DND-41 (cell line): ENCODE measurements around the gene ARHGEF38.

Experiments used
- ATAC-seq: fragments of 200-7000 bp; cut with Tn5 transposase; 3 replicates; pipeline ENCODE4 v1.9.1; 2021; ENCODE audit warnings: low read depth; ENCODE audit not compliant: insufficient read depth
- DNase-seq: peaks from one replicate; pipeline ENCODE4 v3.0.0-alpha.2; 2020
- H2AFZ ChIP-seq: 2 replicates; pipeline ENCODE4 v1.6.0; 2012; ENCODE audit warnings: low read depth, low read length
- H3K27ac ChIP-seq: 2 replicates; pipeline ENCODE4 v1.5.1; 2012; ENCODE audit warnings: low read length, inconsistent platforms
- H3K27me3 ChIP-seq: fragments of 200-600 bp; sonication (generic); 2 replicates; pipeline ENCODE4 v1.6.0; 2012; ENCODE audit warnings: low read length, mild to moderate bottlenecking, inconsistent platforms; ENCODE audit not compliant: insufficient read depth, poor library complexity
- H3K36me3 ChIP-seq: 2 replicates; pipeline ENCODE4 v1.5.1; 2012; ENCODE audit warnings: low read length, inconsistent platforms; ENCODE audit not compliant: insufficient read depth
- H3K4me1 ChIP-seq: 2 replicates; pipeline ENCODE4 v1.5.1; 2012; ENCODE audit warnings: mild to moderate bottlenecking, low read length; ENCODE audit not compliant: insufficient read depth
- H3K4me2 ChIP-seq: 2 replicates; pipeline ENCODE4 v1.6.0; 2012; ENCODE audit warnings: mild to moderate bottlenecking, moderate library complexity, low read length, inconsistent platforms; ENCODE audit not compliant: insufficient read depth
- H3K4me3 ChIP-seq, 2 experiments: fragments of 200-600 bp in 1 of 2; shearing (Covaris generic) in 1 of 2; 2 replicates each; pipeline ENCODE4 v1.5.1; 2012 to 2016; ENCODE audit warnings: inconsistent platforms in 2 of 2, low read length in 2 of 2, mild to moderate bottlenecking in 2 of 2, low read depth in 1 of 2, moderate library complexity in 1 of 2
- H3K79me2 ChIP-seq: 2 replicates; pipeline ENCODE4 v1.6.0; 2012; ENCODE audit warnings: low read length, inconsistent platforms; ENCODE audit not compliant: insufficient read depth
- H3K9ac ChIP-seq: 2 replicates; pipeline ENCODE4 v1.6.0; 2012; ENCODE audit warnings: low read depth, mild to moderate bottlenecking, inconsistent platforms, low read length, moderate library complexity
- H3K9me3 ChIP-seq: 2 replicates; pipeline ENCODE4 v1.5.1; 2012; ENCODE audit warnings: low read length, moderate library complexity, mild to moderate bottlenecking, inconsistent platforms; ENCODE audit not compliant: insufficient read depth, severe bottlenecking
- H4K20me1 ChIP-seq: 2 replicates; pipeline ENCODE4 v1.6.0; 2012; ENCODE audit warnings: low read length; ENCODE audit not compliant: insufficient read depth
- CTCF ChIP-seq: IDR thresholded peaks from 2 replicates; pipeline ENCODE4 v1.5.1; 2012; ENCODE audit warnings: borderline replicate concordance, low read length, moderate library complexity, mild to moderate bottlenecking; ENCODE audit not compliant: poor library complexity, severe bottlenecking; ENCODE audit errors: extremely low read depth
- EZH2 ChIP-seq: IDR thresholded peaks from 3 replicates; pipeline ENCODE4 v1.6.1; 2012; ENCODE audit warnings: borderline replicate concordance, low read depth, mild to moderate bottlenecking, moderate library complexity, low read length, inconsistent platforms; ENCODE audit not compliant: severe bottlenecking

Gene ARHGEF38

GRCh38 chr4:105556206-105556605, 3.8 kb downstream of the ARHGEF38 start:
- Histone ChIP-seq H3K9me3 (no peaks in the 10 kb centered on the region), H3K27ac (no peak overlapping the region), H3K27me3 (no peaks in the 10 kb centered on the region), H3K36me3 (no peaks in the 10 kb centered on the region), H3K4me3 (no peak overlapping the region), H3K4me1 (no peaks in the 10 kb centered on the region), H2AFZ (no peak overlapping the region), H3K79me2 (no peaks in the 10 kb centered on the region), H3K9ac (no peak overlapping the region), H4K20me1 (no peaks in the 10 kb centered on the region), H3K4me2 (no peak overlapping the region)
- DNase-seq: no peak
- TF ChIP-seq CTCF: no peak
- no peak for TF ChIP-seq EZH2
- ATAC-seq: no peak

DNA sequence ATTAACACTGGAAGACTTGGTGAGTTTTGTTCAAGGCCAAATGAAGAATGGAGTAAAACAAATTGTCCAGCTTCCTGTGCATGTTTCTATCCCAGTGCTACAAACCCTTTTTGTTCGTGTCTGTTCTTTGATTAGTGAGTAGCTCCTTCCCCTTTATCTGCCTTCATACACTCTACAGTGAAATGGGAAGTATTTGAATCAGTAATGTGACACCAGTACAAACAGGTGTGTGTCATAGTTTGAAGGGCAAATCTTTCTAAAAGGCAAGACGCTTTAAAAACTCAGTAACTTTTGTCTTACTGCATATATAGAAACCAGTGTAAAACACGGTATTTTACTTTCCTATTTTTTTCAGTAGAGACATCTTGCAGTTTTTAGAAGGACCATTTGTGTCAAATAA, 5.9 kb downstream of the ARHGEF38 start:
- TF ChIP-seq EZH2: no peak
- Histone ChIP-seq H3K4me2 (no peak overlapping the region), H3K9me3 (no peaks in the 10 kb centered on the region), H3K9ac (no peak overlapping the region), H3K27me3 (no peaks in the 10 kb centered on the region), H3K79me2 (no peaks in the 10 kb centered on the region), H3K36me3 (no peaks in the 10 kb centered on the region), H3K4me3 (no peak overlapping the region), H3K4me1 (no peaks in the 10 kb centered on the region), H4K20me1 (no peaks in the 10 kb centered on the region), H3K27ac (no peak overlapping the region), H2AFZ (no peak overlapping the region)
- no peak for ATAC-seq
- DNase-seq: no peak

DNA sequence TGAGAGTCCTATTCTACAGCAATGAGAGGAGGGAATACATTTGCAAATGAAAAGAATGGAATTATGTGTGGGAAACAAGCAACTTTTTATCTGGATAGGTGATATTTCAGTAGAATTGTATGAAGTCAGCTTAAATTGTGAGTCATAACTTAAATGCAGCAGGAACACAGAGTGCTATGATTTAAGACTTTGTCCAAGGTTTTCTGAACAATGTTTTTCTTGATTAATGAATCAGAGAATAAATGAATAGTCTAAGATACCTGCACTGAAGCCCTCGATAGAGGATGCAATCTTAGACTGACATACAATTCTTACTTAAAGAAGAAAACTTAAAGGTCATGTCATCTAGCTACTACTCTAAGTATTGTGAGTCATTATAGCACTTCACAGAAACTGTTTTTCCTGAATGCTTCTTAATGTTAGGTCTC, 8.0 kb downstream of the ARHGEF38 start:
- TF ChIP-seq EZH2 (no peak), CTCF (no peak)
- ATAC-seq (no peak), DNase-seq (no peak)
- H3K36me3 ChIP-seq: no peaks in the 10 kb centered on the region
- H3K27me3 ChIP-seq: no peaks in the 10 kb centered on the region
- H3K4me2 ChIP-seq: no peak overlapping the region
- no peak overlapping the region for H3K27ac ChIP-seq
- H3K9ac ChIP-seq: no peak overlapping the region
- H3K4me3 ChIP-seq: no peak overlapping the region
- H2AFZ ChIP-seq: no peak overlapping the region
- H3K9me3 ChIP-seq: no peaks in the 10 kb centered on the region
- no peaks in the 10 kb centered on the region for H3K79me2 ChIP-seq
- H3K4me1 ChIP-seq: no peaks in the 10 kb centered on the region
- H4K20me1 ChIP-seq: no peaks in the 10 kb centered on the region

DNA sequence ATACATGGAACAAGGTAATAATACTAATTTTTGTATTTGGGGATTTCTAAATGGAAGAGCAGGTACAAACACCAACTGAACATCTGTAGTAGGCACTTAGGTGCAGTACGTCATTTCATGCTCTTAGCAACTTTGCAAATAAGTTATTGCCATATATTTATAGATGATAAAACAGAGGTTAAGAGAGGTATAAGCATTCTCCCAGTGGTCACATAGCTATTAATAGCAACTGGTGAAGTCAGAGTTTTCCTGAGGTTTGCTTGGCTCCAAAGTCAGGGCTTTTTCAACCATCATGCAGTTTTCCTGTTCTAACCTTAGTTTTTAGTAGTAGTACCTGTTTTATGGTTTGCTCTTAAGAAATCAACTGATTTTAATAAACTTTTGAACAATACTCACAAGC, 10.9 kb downstream of the ARHGEF38 start:
- Histone ChIP-seq H4K20me1 (no peaks in the 10 kb centered on the region), H3K4me3 (no peak overlapping the region), H3K9ac (no peak overlapping the region), H3K9me3 (no peaks in the 10 kb centered on the region), H3K79me2 (no peaks in the 10 kb centered on the region), H3K4me1 (no peaks in the 10 kb centered on the region), H3K4me2 (no peak overlapping the region), H3K27me3 (no peaks in the 10 kb centered on the region), H3K36me3 (no peaks in the 10 kb centered on the region), H2AFZ (no peak overlapping the region), H3K27ac (no peak overlapping the region)
- ATAC-seq: no peak
- no peak for DNase-seq
- TF ChIP-seq EZH2 (no peak), CTCF (no peak)
